Liver (tissue), 9 donors: Measurements from ENCODE around the gene RABIF. TPM values are rescaled to one million over a fixed set of nuclear protein-coding genes. Genes with fewer than 3 reads are reported as not detected.
"Not testable (repeated sequence)": the region's sequence is repeated elsewhere in the genome, so short reads cannot be mapped to it uniquely, and the experiment has no call there.

Experiments
- DNase-seq: peaks from one replicate; pipeline ENCODE4 v3.0.0-alpha.2; 2017; ENCODE audit warnings: low spot score
- H3K27ac ChIP-seq, 2 donors: one replicate each; pipeline ENCODE4 v1.7.0; 2013; ENCODE audit warnings: inconsistent platforms in 2 of 2, low read length in 2 of 2, control low read depth in 1 of 2, low read depth in 1 of 2, mild to moderate bottlenecking in 1 of 2
- H3K27me3 ChIP-seq, 4 donors: one replicate each; pipeline versions ENCODE4 v1.6.1 to v1.7.0; 2013; ENCODE audit warnings: low read length in 3 of 4, inconsistent platforms in 1 of 4, mild to moderate bottlenecking in 1 of 4, moderate library complexity in 1 of 4; ENCODE audit not compliant: control insufficient read depth in 4 of 4, insufficient read depth in 4 of 4
- H3K36me3 ChIP-seq, 4 donors: one replicate each; pipeline versions ENCODE4 v1.6.1 to v1.7.0; 2013; ENCODE audit warnings: low read length in 3 of 4, mild to moderate bottlenecking in 3 of 4, low read depth in 1 of 4, moderate library complexity in 1 of 4; ENCODE audit not compliant: control insufficient read depth in 4 of 4, insufficient read depth in 3 of 4
- H3K4me1 ChIP-seq, 4 donors: one replicate each; pipeline versions ENCODE4 v1.6.1 to v1.7.0; 2013; ENCODE audit warnings: low read length in 3 of 4, mild to moderate bottlenecking in 3 of 4, moderate library complexity in 1 of 4; ENCODE audit not compliant: control insufficient read depth in 4 of 4, insufficient read depth in 4 of 4
- H3K4me3 ChIP-seq, 3 donors: one replicate each; pipeline versions ENCODE4 v1.6.1 to v1.7.0; 2013; ENCODE audit warnings: low read length in 3 of 3, control low read depth in 1 of 3, low read depth in 1 of 3, mild to moderate bottlenecking in 1 of 3
- H3K9ac ChIP-seq, 2 donors: one replicate each; pipeline ENCODE4 v1.7.0; 2013; ENCODE audit warnings: low read length in 2 of 2, mild to moderate bottlenecking in 2 of 2, moderate library complexity in 2 of 2, control low read depth in 1 of 2, low read depth in 1 of 2
- H3K9me3 ChIP-seq, 4 donors: one replicate each; pipeline versions ENCODE4 v1.6.1 to v1.7.0; 2013; ENCODE audit warnings: low read length in 3 of 4; ENCODE audit not compliant: control insufficient read depth in 4 of 4
- FOXA2 ChIP-seq: IDR thresholded peaks from 2 replicates; pipeline ENCODE4 v1.6.1; 2016; ENCODE audit warnings: antibody characterized with exemption
- GABPA ChIP-seq, 2 donors: IDR thresholded peaks in 1 of 2; conservative IDR thresholded peaks in 1 of 2; 2 replicates each; pipeline ENCODE4 v1.6.1; 2016; ENCODE audit warnings: antibody characterized with exemption in 2 of 2, mild to moderate bottlenecking in 1 of 2, moderate library complexity in 1 of 2
- JUND ChIP-seq, 2 donors: IDR thresholded peaks; 2 replicates each; pipeline ENCODE4 v1.6.1; 2016; ENCODE audit warnings: antibody characterized with exemption in 2 of 2
- RAD21 ChIP-seq, 2 donors: IDR thresholded peaks; 2 replicates each; pipeline ENCODE4 v1.6.1; 2016; ENCODE audit warnings: antibody characterized with exemption in 2 of 2, mild to moderate bottlenecking in 2 of 2
- SP1 ChIP-seq: IDR thresholded peaks from 2 replicates; pipeline ENCODE4 v1.6.1; 2018; ENCODE audit warnings: antibody characterized with exemption, mild to moderate bottlenecking
- TAF1 ChIP-seq: conservative IDR thresholded peaks from 2 replicates; pipeline ENCODE4 v1.6.1; 2016; ENCODE audit warnings: antibody characterized with exemption, mild to moderate bottlenecking
- YY1 ChIP-seq: IDR thresholded peaks from 2 replicates; pipeline ENCODE4 v1.6.1; 2016; ENCODE audit warnings: antibody characterized with exemption, mild to moderate bottlenecking
- WGBS: extraction: QIAGEN DNeasy Blood & Tissue Kit; methylation state at CpG from one replicate; pipeline ENCODE4 v1.1.7; 2013; 5-methylcytosine and 5-hydroxymethylcytosine counted together
- polyA plus RNA-seq, 2 donors: library from polyadenylated mRNA; stranded (reverse) in 1 of 2; unstranded in 1 of 2; fragments of 200-250 nt in 1 of 2; fragments of >200 nt in 1 of 2; fragmentation: Nextera tagmentation in 1 of 2; extraction: Ambion mirVana in 1 of 2; gene quantifications; one replicate each; pipeline versions ENCODE4 v1.2.1 to v1.2.3, GENCODE V29; 2013 to 2015
- total RNA-seq, 2 donors: library from RNA; depleted of rRNA; stranded (reverse); fragments of >200 nt; gene quantifications; one replicate each; pipeline ENCODE4 v1.2.3, GENCODE V29; 2014
- TF ChIP-seq, protein P1 (sequence below): IDR thresholded peaks from 2 replicates; pipeline ENCODE4 v1.6.1; 2016; ENCODE audit warnings: antibody characterized with exemption
- TF ChIP-seq, protein P2 (sequence below): fragments of 150-350 bp; IDR thresholded peaks from 2 replicates; pipeline ENCODE4 v1.5.1; 2017; ENCODE audit warnings: improper control_type of control experiment, low read depth, low read length; ENCODE audit not compliant: missing input control
- TF ChIP-seq, protein P3 (sequence below): IDR thresholded peaks from 2 replicates; pipeline ENCODE4 v1.6.1; 2016; ENCODE audit warnings: antibody characterized with exemption
- donor health status: healthy.
- donor health status: healthy.
- donor health status: healthy.
- donor health status: healthy.
- donor health status: healthy.

RABIF gene
- total RNA-seq (1 to 10 TPM; 3.9 to 4.7 TPM), polyA plus RNA-seq (1 to 10 TPM; 3.6 to 7.5 TPM)

DNA sequence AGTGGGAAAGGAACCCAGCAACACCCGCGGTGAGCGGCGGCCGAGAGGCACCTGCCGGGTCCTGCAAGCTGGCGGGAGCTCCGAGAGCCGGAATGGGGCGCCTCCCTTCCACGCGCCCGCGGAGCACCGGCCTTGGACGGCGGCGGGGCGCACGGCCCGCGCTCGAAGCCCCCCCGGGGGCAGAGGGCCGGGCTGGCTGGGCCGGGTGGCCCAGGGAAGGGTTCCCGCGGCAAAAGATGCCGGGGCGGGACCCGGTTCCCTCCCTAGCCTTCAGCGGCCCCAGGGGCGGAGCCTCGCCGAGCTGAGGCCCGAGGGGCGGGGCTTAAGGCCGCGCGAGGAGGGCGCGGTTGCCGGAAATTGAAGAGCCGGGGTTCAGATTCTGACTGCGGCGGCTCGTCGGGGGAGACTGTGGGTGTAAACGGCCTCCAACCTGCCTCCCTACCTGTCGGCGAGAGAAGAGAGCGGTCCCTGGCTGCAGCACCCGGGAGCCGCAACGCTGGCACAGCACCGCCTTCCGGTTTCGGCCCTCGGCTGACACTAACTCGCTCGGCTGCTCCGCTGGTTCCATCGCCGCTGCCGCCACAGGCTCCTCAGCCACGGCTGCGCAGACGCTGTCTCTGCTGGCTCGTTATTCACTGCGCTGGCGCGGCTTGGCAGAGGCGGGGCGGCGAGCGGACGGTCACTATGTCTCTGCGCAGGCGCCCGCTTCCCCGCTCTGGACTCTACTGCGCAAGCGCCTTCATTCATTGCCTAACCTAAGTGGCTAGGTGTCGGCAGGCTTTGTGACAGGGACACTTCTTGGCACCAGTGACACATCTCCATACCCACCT lies at the start of gene RABIF:
TSS of gene RABIF (minus strand) at position 619 of the 830 bp plus-strand sequence. CDS start at position 568, 51 bp downstream.
- H3K27me3 ChIP-seq = no peaks in the 10 kb centered on the region
- TF ChIP-seq GABPA (IDR thresholded peaks at IDR 0.05 in 1 of 2, conservative IDR thresholded peaks at IDR 0.05 in 1 of 2) = peak in 1 of 2 donors; percentile 64
- TF ChIP-seq, protein P1, sequence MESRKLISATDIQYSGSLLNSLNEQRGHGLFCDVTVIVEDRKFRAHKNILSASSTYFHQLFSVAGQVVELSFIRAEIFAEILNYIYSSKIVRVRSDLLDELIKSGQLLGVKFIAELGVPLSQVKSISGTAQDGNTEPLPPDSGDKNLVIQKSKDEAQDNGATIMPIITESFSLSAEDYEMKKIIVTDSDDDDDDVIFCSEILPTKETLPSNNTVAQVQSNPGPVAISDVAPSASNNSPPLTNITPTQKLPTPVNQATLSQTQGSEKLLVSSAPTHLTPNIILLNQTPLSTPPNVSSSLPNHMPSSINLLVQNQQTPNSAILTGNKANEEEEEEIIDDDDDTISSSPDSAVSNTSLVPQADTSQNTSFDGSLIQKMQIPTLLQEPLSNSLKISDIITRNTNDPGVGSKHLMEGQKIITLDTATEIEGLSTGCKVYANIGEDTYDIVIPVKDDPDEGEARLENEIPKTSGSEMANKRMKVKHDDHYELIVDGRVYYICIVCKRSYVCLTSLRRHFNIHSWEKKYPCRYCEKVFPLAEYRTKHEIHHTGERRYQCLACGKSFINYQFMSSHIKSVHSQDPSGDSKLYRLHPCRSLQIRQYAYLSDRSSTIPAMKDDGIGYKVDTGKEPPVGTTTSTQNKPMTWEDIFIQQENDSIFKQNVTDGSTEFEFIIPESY = peak; percentile 61
- TF ChIP-seq YY1 = peak; percentile 90
- TF ChIP-seq, protein P2, sequence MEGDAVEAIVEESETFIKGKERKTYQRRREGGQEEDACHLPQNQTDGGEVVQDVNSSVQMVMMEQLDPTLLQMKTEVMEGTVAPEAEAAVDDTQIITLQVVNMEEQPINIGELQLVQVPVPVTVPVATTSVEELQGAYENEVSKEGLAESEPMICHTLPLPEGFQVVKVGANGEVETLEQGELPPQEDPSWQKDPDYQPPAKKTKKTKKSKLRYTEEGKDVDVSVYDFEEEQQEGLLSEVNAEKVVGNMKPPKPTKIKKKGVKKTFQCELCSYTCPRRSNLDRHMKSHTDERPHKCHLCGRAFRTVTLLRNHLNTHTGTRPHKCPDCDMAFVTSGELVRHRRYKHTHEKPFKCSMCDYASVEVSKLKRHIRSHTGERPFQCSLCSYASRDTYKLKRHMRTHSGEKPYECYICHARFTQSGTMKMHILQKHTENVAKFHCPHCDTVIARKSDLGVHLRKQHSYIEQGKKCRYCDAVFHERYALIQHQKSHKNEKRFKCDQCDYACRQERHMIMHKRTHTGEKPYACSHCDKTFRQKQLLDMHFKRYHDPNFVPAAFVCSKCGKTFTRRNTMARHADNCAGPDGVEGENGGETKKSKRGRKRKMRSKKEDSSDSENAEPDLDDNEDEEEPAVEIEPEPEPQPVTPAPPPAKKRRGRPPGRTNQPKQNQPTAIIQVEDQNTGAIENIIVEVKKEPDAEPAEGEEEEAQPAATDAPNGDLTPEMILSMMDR = no peak
- no peak for TF ChIP-seq JUND (IDR thresholded peaks at IDR 0.05)
- peak; percentile 53 for TF ChIP-seq SP1
- peak in 1 of 2 donors; percentile 34 for TF ChIP-seq RAD21 (IDR thresholded peaks at IDR 0.05)
- TF ChIP-seq FOXA2 = no peak
- TF ChIP-seq, protein P3, sequence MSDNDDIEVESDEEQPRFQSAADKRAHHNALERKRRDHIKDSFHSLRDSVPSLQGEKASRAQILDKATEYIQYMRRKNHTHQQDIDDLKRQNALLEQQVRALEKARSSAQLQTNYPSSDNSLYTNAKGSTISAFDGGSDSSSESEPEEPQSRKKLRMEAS = no peak
- TF ChIP-seq TAF1 = peak; percentile 77
- H3K27ac ChIP-seq = peak within 1 kb of the TSS; percentile 91 to 93
- peaks cover 5 to 23% (median 17%) of the 10 kb centered on the region in 4 donors for H3K36me3 ChIP-seq
- peak; percentile 92 for DNase-seq
- H3K9me3 ChIP-seq = no peaks in the 10 kb centered on the region
- H3K9ac ChIP-seq = peak within 1 kb of the TSS; percentile 40 to 87
- under 1% methylated on average over 84 of the region's 84 CpGs for WGBS
- peak within 1 kb of the TSS; percentile 91 to 98 (median 93) for H3K4me3 ChIP-seq
- peaks cover 4 to 13% (median 6%) of the 10 kb centered on the region in 4 donors for H3K4me1 ChIP-seq

DNA sequence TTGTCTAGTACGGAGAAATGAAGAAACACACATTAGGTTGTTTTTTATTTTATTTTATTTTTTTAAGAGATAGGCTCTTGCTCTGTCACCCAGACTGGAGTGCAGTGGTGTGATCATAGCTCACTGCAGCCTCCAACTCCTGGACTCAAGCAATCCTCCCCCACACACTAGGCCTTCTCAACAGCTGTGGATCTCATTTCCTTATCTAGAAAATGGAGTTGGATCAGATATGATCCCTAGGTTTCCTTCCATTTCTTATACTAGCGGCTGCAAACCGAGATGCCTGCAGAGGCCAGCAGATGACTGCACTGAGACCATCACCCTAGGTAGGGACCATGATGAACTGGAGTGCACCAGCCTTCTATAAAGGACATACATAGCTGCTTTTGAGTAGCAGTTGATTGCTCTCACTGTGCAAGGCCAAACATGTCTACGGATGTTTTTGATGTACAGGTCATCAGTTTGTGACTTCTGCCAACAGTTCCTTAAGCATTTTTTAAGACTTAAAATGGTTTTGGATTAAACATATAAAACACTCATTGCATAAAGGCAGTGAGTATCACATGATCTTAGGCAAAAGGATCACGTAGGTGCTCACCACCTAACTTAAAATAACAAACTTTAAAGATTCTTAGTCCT lies 49.5 kb upstream of the RABIF start:
- 89% methylated on average over 5 of the region's 5 CpGs for WGBS
- H3K9ac ChIP-seq = no peak overlapping the region
- H3K4me3 ChIP-seq = no peak overlapping the region
- H3K27me3 ChIP-seq = no peaks in the 10 kb centered on the region
- H3K36me3 ChIP-seq = peaks cover 10 to 31% (median 26%) of the 10 kb centered on the region in 4 donors
- no peak for TF ChIP-seq YY1
- no peak for DNase-seq
- no peaks in the 10 kb centered on the region for H3K4me1 ChIP-seq
- H3K9me3 ChIP-seq = no peaks in the 10 kb centered on the region
- no peak overlapping the region for H3K27ac ChIP-seq

DNA sequence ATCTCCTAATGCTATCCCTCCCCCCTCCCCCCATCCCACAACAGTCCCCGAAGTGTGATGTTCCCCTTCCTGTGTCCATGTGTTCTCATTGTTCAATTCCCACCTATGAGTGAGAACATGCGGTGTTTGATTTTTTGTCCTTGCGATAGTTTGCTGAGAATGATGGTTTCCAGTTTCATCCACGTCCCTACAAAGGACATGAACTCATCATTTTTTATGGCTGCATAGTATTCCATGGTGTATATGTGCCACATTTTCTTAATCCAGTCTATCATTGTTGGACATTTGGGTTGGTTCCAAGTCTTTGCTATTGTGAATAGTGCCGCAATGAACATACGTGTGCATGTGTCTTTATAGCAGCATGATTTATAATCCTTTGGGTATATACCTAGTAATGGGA lies 47.5 kb upstream of the RABIF start:
- WGBS = 94% methylated on average over 2 of the region's 6 CpGs
- not testable (repeated sequence) for H3K9ac ChIP-seq, H3K27ac ChIP-seq, H3K27me3 ChIP-seq, H3K4me1 ChIP-seq, H3K9me3 ChIP-seq, DNase-seq, H3K4me3 ChIP-seq
- H3K36me3 ChIP-seq = peaks cover 5 to 15% (median 9%) of the 10 kb centered on the region in 4 donors
